Activated CD8-positive, alpha-beta memory T cell treated with anti-CD3 and anti-CD28 coated beads for 4 hours (primary cell): ENCODE data around the gene CHKA.

Source experiments
- DNase-seq, 2 donors: peaks; one replicate each; pipeline ENCODE4 v3.0.0-alpha.2; 2020; ENCODE audit warnings: low read depth in 2 of 2

Gene CHKA

DNA sequence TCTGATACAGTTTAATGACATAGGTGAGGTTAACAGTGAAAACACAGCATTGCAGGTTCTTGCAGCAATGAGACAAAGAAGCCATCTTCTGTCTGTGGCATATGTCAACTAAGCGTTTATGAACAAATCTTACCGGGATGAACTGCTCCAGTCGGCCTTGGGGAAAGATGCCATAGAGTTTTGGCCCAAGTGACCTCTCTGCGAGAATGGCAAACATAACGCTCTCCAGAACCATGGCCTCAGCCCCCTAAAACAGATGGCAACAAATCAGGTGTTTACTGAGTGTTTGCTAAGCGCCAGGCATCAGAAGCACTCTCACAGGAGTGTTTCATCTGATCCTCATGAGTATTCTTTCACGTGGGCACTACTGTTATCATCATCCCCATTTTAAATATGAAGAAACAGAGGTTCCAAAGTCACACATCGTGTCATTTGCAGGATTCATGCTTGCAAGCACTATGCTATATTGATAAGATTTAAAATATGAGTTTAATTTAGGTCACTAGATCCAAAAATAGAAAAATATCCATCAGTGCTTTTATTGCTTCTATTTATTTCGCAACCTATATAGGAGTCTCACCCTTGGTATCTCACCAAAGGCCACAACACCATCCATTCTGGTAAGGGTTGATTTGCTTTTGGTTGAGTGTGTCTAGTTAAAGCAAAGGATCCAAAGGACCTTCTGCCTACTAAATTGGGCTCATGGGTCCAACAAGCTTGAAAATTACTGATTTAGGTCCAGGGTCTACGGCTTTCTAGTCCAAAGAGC, 46.4 kb downstream of the CHKA start:
- DNase-seq: no peak

DNA sequence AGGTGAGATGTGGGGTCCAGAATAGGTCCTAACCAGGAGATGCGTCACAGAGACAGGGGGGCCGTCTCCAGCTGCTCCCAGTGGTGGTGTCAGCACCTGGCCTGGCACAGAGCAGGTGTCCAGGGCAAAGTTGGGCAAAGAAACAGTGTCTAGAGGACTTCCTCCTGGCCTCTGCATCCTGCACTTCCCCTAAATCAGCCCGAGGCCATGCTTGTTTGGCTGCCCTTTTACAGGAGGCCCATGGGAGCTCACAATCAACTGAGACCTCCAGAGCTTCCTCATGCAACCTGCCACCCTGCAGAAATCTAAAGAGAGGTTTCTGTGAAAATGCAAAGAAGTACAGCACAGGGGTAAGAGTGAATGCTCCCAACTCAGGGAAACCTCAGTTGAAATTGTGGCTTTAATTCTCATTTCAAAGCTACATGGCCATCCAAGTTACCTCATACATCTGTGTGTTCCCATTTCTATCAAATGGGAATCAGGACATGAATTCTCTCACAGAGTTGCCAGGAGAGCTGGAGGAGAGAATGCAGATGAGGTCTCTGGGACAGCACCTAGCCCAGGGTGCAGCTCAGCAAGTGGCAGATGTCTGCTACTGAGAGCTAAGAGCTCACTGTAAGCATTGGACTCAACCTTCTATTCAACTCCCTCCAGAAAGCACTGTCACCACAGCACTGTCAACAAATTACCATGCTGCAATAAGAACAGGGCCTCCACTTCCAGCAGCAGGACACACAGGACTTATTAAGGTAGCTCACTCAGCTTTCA, 49.7 kb downstream of the CHKA start:
- DNase-seq: no peak

DNA sequence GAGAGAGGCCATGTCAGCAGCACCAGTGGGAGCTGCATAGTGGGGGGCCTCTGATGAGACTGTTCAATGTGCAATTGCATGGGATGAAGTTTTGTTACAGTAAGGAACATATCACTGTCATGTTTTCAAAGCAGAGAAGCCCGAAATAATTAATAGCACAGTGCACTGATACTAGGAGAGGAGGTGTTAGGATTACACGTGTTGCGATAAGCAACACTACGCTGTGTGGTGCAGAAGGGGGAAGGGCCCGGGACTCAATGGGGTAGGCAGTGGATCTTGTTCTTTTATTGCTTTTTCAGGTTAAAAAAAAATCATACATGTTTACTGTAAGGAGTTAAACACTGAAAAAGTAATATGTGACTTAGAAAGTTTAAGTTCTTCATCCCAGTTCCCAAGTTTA, 53.2 kb downstream of the CHKA start:
- no peak for DNase-seq

DNA sequence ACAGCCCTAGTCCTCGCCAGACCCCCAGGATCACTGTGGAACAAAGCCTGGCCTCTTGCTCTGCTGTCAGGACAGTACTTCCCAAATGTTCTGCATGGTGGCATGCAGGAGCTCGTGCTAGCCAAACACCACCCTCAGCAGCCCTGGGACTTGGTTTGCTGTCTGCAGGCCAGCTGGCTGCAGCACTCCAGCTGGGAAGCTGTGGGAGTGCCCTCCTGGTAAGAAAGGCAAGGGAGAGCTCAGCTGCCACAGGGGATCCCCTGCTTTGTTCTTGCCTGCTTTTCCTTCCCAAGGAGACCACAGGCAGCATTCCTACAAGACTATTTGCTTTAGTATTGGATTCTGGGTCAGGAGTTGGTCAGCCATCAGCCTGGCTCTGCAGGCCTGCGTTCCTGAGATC, 54.4 kb downstream of the CHKA start:
- no peak for DNase-seq

DNA sequence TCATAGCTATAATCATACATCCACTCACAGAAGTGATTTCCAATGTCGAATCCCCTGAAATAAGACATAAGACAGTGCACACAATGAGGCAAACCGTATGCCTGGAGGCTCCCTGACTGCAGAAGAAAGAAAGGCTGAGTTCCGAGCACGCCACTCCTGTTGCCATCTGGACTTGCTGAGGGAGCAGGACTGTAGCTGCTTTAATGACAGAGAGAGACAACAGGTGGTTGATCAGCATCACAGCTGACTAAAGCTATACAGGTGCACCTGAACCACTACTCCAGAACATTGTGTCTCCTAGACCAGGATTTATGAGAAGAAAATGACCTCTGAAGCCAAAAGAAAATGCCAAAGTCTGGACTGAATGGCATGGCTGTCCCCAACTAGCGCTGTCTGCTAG, 55.3 kb downstream of the CHKA start:
- DNase-seq: no peak

DNA sequence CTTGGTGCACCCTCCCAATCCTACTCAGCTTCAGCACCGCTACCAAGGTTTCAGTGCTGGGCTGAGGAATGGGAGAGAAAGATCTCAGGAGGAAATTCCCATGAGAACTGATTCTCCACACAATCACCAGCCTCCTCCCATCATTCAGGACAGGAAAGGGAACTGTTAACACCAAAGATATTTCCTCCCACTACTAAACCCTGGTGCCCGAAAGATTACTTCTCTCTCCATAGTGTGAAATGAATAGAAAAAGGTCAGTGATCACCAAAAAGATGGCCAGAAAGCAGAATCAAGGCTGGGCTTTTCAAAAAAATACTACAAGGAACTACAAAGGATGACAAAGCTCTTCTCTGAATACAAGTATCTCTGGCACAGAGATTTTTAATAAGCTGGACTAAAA, 56.3 kb downstream of the CHKA start:
- DNase-seq: no peak

DNA sequence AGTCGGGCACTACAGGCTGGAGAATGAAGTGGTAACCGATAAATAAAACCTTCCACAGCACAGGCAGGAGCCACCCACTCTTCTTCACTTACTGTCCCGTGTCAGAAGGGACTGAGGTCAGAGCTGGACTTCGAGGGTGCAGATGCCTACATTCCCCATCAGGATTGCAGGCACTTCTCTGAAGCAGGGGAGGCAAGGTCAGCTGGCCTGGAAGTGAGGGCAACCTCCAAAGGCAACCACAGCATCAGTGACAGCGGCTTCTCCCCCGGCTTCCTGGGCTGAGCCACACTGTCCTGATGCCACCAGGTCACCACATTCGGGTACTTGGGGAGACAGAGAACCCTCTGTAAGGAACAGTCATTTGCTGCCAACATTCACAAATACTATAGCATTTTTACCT, 59.7 kb downstream of the CHKA start:
- no peak for DNase-seq

DNA sequence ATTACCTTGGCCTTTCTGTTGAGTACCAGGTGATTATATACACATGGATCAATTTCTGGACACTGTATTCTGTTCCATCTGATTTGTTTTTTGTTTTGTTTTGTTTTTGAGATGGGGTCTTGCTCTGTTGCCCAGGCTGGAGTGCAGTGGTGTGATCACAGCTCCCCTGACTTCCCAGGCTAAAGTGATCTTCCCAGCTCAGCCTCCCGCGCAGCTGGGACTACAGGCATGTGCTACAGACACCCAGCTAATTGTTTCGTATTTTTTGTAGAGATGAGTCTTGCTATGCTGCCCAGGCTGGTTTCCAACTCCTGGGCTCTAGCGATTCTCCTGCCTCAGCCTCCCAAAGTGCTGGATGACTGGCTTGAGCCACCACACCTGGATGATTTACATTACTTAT, 63.4 kb downstream of the CHKA start:
- no peak for DNase-seq

DNA sequence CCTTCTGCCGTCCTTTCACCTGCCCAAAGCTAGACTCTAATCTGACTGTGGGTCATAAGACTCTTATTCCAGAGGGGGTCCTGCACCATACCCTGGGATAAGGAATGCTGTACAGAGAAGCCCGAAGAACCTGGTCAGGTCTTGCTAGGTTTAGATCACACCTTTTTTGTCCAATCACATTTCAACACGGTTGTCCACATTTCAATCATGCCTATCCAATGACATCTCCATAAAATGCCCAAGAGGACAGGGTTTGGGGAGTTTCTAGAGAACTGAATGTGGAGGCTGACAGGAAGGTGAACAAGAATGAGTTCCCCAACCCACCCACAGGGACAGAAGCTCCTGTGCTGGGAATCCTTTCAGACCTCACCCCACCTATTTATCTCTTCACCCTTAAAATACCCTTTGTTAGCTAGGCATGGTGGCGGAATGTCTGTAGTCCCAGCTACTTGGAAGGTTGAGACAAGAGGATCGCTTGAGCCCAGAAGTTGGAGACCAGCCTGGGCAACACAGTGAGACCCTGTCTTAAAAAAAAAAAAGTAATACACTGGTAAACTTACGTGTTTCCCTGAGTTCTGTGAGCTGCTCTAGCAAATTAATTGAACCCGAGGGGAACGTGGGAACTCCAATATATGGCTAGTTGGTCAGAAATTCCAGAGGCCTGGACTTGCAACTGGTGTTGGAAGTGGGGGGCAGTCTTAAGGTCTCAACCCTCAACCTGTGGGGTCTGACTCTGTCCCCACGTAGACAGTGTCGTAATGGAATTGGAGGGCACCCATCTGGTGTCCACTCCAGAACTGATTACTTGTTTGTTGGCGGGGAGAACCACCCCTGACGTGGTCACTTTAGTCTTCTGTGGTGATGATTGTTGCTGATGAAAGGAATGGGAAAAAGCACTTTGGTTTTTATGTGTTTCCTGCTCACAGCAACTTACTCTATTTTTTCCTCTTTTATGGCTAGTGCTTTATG, 64.6 kb downstream of the CHKA start:
- no peak for DNase-seq

DNA sequence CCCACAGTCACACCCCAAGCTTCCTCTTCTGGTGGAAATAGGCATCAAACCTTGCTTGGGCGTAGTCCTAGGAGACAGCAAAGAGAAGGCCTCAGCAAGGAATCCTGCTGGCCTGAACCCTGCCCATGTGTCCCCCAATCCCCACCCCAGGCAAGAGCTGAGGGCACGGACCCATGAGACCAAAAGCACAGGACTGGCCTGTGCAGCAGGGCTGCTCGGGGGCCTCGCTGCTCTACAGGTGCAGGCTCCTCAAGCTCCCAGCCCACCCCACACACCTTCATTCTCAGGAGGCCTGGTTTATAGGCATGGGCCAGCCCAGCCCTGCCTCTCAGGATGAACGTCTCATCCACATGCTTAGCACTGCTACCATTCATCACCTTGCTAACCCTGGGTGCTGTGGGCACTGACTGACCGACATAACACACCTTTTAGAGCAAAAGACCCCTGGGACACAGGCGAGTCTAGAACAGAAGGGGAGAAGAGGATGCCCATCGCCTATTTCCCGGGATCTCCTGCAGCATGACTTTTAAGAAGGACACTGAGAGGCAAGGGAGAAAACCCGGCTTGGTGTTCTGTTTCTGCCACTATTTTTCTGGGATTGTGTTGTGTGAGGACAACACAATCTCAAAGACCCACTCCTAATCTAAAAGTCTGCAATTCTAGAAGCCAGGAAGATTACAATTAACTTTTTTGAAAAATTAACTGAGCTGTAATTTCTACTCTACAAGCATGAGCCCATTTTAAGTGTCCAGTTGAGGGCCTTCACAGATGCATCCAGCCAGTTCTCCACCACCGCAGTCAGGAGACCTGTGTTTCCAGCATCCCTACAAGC, 67.0 kb downstream of the CHKA start:
- DNase-seq: no peak

DNA sequence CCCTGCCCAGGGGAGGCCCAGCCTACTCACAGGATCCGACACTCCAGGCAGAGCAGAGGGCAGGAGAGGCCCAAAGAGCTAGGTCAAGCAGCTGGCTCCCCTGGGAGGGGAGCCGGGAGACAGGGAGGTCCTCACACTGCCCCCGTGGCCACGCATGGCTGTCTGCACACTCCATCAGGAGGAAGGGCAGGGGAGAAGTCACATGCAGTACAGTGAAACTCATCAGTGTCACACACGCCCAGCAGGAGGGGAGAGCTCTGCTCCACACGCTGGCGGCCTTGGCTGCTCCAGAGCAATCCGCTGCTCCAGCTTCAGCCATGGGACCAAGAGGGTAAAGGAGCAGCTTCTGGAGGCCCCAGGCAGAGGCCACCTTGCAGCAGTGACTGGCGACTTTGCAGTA, 68.1 kb downstream of the CHKA start:
- DNase-seq: no peak

DNA sequence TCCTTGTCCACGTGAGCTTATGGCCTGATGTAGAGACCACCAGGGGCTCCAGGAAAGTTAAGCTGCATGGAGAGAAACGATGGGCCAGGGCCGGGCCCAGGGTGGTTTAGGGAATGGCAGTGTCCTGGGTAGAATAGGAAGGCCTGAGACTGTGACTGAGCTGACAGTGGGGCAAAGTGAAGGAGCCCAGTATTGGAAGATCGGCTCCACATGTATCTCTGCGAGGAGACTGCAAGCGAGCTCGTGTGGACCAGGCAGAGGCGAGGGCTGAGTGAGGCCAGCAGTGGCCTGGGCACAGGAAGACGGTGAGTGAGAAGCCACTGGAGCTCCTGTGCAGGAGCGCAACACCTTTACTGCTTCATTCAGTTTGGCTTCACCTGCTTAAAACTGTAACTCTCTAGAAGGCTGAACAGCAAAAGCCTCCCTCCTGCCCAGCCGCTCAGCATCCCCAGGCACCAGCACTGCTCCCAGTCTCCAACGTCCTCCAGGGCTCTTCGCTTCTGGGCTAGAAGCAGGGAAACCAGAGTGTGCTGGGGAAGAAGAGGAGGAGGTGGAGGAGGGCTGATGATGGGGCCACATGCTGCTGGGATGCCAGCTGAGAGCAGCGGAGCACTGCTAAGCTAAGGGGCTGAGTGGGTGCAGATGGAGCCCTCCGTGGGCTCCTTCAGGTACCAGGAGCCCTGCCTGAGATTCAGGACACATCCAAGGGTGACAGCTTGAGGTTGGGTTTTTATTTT, 68.9 kb downstream of the CHKA start:
- no peak for DNase-seq

DNA sequence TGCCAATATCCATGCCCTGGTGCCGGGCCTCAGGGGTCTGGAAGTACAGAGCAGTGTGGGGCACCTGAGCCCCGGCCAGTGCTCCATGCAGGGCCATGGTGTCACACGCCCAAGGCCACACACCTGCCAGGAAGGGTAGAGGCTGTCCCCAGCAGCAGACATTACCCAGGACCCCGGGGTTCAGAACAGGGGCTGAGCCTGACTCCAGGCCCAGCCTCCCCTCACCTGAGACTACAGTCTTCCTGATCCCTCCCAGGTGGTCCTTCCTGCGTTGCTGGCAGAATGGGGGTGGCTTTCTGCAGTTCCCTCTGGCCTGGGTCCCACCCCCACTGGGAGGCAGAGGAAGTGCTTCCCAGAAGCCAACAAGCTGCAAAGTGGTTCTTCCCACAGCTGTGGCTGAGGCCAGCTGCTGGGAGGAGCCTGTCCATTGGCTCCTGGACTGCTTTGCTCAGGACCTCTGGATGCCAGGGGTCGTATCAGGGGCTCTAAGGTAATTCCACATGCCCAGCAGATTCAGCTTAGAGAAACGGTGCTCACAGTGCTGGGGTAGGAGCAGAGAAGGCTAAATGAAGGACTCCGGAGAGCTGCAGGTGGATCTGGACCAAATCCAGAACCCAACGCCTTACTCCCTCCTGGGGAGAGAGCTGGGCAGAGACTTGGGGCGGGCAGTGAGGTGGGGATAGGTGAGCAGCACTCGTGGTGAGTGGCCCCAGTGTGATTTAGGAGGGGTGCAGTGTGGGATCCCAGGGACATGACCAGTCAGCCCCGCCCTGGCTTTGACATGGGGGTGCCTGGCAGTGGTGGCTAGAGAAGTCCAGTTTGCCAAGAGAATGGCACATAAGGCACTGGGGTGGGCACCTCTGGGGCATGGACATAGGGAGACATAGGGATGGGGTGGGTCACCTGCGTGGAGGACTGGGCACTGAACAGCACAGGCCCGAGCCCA, 69.7 kb downstream of the CHKA start:
- DNase-seq: no peak

DNA sequence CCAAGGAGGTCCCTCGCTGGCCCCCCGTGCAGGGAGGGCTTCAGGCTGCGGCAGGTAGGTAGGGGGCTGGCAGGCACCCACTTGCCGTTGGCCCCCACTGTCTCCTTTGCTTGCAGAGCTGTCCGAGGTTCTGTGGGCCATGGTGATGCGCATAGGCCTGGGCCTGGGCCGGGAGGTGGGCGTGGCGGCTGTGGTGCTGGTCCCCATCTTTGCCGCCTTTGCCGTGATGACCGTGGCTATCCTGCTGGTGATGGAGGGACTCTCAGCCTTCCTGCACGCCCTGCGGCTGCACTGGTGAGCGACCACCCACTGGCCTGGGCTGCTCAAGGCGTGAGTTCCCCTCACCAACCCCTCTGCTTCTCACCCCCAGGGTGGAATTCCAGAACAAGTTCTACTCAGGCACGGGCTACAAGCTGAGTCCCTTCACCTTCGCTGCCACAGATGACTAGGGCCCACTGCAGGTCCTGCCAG, 70.8 kb downstream of the CHKA start:
- DNase-seq: no peak

DNA sequence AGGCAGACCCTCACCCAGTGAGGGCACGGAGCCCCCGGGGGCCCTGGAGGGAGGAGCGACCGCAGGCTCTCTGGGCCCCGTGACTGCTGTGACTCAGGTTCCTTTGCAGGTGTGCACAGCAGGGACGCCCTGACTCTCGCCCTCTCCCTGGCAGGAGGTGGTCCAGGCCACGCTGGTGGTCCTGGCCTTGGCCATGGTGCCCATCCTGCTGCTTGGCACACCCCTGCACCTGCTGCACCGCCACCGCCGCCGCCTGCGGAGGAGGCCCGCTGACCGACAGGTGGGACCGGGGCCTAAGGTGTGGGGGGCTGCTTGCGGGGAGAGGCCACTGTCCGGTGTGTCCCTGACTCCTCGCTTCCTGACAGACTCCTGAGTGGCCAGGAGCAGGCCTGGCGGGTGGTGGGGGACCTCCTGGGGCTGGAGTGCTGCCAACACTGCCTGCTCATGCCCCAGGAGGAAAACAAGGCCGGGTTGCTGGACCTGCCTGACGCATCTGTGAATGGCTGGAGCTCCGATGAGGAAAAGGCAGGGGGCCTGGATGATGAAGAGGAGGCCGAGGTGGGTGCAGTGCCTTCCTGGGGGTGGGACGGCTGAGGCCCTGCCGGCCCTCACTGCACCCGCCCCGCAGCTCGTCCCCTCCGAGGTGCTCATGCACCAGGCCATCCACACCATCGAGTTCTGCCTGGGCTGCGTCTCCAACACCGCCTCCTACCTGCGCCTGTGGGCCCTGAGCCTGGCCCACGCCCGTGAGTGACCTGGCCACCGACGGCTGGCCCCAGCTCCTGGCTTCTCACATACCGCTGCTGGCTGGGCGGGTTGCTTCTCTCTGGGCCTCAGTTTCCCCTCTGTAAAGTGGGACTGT, 71.4 kb downstream of the CHKA start:
- DNase-seq: no peak

DNA sequence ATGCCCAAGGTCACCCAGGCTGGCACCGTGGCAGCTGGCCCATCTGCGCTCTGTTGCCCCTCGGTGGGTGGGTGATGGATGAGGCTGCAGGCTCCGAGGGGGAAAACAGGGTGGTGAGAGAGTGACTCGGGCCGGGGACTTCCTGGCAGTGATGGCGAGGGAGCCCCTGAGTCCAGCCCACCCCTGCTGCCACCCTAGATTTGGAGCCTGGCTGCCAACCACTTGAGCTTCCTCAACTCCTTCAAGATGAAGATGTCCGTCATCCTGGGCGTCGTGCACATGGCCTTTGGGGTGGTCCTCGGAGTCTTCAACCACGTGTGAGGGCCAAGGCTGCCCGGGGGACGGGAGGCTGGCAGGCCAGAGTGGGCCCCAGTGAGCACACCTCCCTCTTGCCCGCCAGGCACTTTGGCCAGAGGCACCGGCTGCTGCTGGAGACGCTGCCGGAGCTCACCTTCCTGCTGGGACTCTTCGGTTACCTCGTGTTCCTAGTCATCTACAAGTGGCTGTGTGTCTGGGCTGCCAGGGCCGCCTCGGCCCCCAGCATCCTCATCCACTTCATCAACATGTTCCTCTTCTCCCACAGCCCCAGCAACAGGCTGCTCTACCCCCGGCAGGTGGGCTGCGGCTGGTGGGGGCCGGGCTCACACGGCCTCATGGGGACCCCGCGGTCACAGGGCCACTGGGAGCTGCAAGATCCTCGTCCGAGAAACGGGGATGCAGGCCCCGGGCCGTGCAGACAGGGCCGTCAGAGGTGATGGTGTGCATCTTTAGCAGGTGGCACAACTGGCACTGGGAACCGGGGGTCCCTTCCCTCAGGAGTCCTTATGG, 72.3 kb downstream of the CHKA start:
- DNase-seq: no peak

DNA sequence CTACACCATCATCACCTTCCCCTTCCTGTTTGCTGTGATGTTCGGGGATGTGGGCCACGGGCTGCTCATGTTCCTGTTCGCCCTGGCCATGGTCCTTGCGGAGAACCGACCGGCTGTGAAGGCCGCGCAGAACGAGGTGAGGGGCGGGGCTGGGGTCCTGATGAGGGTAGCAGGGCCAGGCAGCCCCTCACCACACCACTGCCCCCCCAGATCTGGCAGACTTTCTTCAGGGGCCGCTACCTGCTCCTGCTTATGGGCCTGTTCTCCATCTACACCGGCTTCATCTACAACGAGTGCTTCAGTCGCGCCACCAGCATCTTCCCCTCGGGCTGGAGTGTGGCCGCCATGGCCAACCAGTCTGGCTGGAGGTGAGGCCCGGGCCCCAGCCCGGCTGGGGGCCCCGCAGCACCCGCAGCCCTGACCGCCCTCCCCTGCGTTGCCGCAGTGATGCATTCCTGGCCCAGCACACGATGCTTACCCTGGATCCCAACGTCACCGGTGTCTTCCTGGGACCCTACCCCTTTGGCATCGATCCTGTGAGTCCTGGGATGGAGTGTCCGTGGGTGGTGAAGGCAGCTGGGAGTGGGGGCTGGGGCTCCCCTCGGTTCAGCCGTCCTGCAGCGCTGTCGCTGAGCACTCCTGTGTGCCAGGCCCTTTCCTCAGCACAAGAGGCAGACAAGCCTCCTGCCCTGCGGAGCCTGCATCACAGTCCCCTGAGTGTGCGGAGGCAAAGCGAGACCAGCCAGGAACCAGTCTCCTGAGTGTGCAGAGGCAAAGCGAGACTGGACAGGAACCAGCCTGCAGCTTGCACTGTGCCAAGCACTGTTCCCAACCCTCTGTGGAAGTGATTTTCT, 73.5 kb downstream of the CHKA start:
- no peak for DNase-seq
